K562 (cell line): ENCODE measurements around the gene INTS2. TPM values are rescaled to one million over a fixed set of nuclear protein-coding genes. Genes with fewer than 3 reads are reported as not detected.

ENCODE experiments used
- CTCF ChIP-seq, 3 experiments: IDR thresholded peaks in 2 of 3; conservative IDR thresholded peaks in 1 of 3; 2 replicates each; pipeline ENCODE4 v1.5.1; 2011 to 2012; ENCODE audit warnings: low read length in 3 of 3, mild to moderate bottlenecking in 3 of 3, control low read depth in 2 of 3, improper control_type of control experiment in 1 of 3, inconsistent platforms in 1 of 3, low read depth in 1 of 3, mixed read lengths in 1 of 3, moderate library complexity in 1 of 3; ENCODE audit not compliant: insufficient read depth in 2 of 3
- ELF2 ChIP-seq: fragments of 250-450 bp; sonication (Bioruptor Pico); IDR thresholded peaks from 2 replicates; pipeline ENCODE4 v1.5.0; 2021; ENCODE audit warnings: mild to moderate bottlenecking
- ELF4 ChIP-seq: fragments of 450-650 bp; formaldehyde crosslinking; IDR thresholded peaks from 2 replicates; pipeline ENCODE4 v1.4.0; 2022; ENCODE audit warnings: missing genetic modification characterization
- ETS1 ChIP-seq: conservative IDR thresholded peaks from 2 replicates; pipeline ENCODE4 v1.6.1; 2011; ENCODE audit warnings: low read depth, mild to moderate bottlenecking, low read length; ENCODE audit not compliant: control insufficient read depth
- MAFG ChIP-seq: fragments of 450-650 bp; conservative IDR thresholded peaks from 2 replicates; pipeline ENCODE4 v1.6.1; 2016; ENCODE audit warnings: missing genetic modification characterization, missing compliant biosample characterization
- MBD2 ChIP-seq: sonication (generic); IDR thresholded peaks from 2 replicates; pipeline ENCODE4 v1.6.1; 2016; ENCODE audit warnings: low read depth, borderline replicate concordance
- MEF2D ChIP-seq: conservative IDR thresholded peaks from 2 replicates; pipeline ENCODE4 v1.6.1; 2016; ENCODE audit warnings: low read depth, missing genetic modification characterization, missing compliant biosample characterization
- PHTF2 ChIP-seq: fragments of 250-450 bp; sonication (Bioruptor Pico); IDR thresholded peaks from 2 replicates; pipeline ENCODE4 v1.5.0; 2021; ENCODE audit warnings: mild to moderate bottlenecking
- SRSF1 ChIP-seq: fragments of 200-400 bp; formaldehyde crosslinking; IDR thresholded peaks from 2 replicates; pipeline ENCODE4 v1.6.1; 2017; ENCODE audit warnings: mild to moderate bottlenecking, low read depth, low read length, moderate library complexity
- TEAD2 ChIP-seq: fragments of 450-650 bp; IDR thresholded peaks from 2 replicates; pipeline ENCODE4 v1.6.1; 2016; ENCODE audit warnings: missing genetic modification characterization, control low read depth, missing compliant biosample characterization
- YBX1 ChIP-seq: fragments of 450-650 bp; IDR thresholded peaks from 2 replicates; pipeline ENCODE4 v1.7.1; 2016; ENCODE audit warnings: mild to moderate bottlenecking
- ZNF280B ChIP-seq: fragments of 250-450 bp; sonication (Bioruptor Pico); IDR thresholded peaks from 2 replicates; pipeline ENCODE4 v1.5.1; 2021; ENCODE audit warnings: mild to moderate bottlenecking
- ZNF282 ChIP-seq: sonication (generic); formaldehyde crosslinking; IDR thresholded peaks from 2 replicates; pipeline ENCODE4 v1.8.1; 2023; ENCODE audit warnings: missing genetic modification reagents
- ZNF609 ChIP-seq: sonication (generic); formaldehyde crosslinking; IDR thresholded peaks from 2 replicates; pipeline ENCODE4 v1.8.1; 2023; ENCODE audit warnings: missing genetic modification reagents, mild to moderate bottlenecking, borderline replicate concordance
- polyA plus RNA-seq, 8 experiments: library from polyadenylated mRNA; depleted of rRNA in 4 of 8; stranded (reverse) in 5 of 8; unstranded in 3 of 8; fragments of >200 nt; fragmentation: Nextera tagmentation in 2 of 8; fragmentation: Illumina TruSeq in 1 of 8; extraction: Ambion mirVana in 2 of 8; extraction: Trizol in 1 of 8; gene quantifications; 2 replicates each; pipeline versions ENCODE4 v1.2.1 to v1.2.3, GENCODE V29; 2011 to 2014; ENCODE audit warnings: inconsistent platforms in 1 of 8, missing spikeins in 1 of 8
- total RNA-seq, 7 experiments: library from RNA; depleted of rRNA in 6 of 7; stranded (reverse); fragments of >200 nt in 6 of 7; fragmentation: Illumina TruSeq in 2 of 7; extraction: Trizol in 2 of 7; gene quantifications; 2 replicates each; pipeline versions ENCODE4 v1.2.1 to v1.2.3, GENCODE V29; 2011 to 2021; ENCODE audit warnings: low replicate concordance in 1 of 7
- TF ChIP-seq, protein P1 (sequence below): fragments of 150-350 bp; conservative IDR thresholded peaks from 2 replicates; pipeline ENCODE4 v1.6.1; 2014; ENCODE audit warnings: low read length

INTS2 gene
- total and polyA plus RNA-seq, 9 of the 15 experiments (the other 6 are each of a cell fraction or from before 2014, with no cell fraction given), result 4.8 to 24.7 (median 12.8) TPM

GRCh38 chr17:61862975-61863800 is 64.6 kb downstream of the INTS2 start, which contains the start of gene BRIP1 (continued):
- TF ChIP-seq PHTF2 (CRISPR knock-in tag) (no peak), MEF2D (tag) (no peak), TEAD2 (tag) (no peak), MBD2 (peak; percentile 91), MAFG (tag) (no peak), ZNF282 (CRISPR knock-in tag) (no peak), ZNF280B (CRISPR knock-in tag) (no peak), ZNF609 (no peak), SRSF1 (no peak), YBX1 (no peak), ELF4 (CRISPR knock-in tag) (no peak), ETS1 (no peak), CTCF (IDR thresholded peaks at IDR 0.05 in 2 of 3, conservative IDR thresholded peaks at IDR 0.05 in 1 of 3; ENCODE audit: insufficient read depth in 2 of 3, low read depth in 1 of 3, low read length in 3 of 3) (no peak), ELF2 (no peak)
- TF ChIP-seq, protein P1, sequence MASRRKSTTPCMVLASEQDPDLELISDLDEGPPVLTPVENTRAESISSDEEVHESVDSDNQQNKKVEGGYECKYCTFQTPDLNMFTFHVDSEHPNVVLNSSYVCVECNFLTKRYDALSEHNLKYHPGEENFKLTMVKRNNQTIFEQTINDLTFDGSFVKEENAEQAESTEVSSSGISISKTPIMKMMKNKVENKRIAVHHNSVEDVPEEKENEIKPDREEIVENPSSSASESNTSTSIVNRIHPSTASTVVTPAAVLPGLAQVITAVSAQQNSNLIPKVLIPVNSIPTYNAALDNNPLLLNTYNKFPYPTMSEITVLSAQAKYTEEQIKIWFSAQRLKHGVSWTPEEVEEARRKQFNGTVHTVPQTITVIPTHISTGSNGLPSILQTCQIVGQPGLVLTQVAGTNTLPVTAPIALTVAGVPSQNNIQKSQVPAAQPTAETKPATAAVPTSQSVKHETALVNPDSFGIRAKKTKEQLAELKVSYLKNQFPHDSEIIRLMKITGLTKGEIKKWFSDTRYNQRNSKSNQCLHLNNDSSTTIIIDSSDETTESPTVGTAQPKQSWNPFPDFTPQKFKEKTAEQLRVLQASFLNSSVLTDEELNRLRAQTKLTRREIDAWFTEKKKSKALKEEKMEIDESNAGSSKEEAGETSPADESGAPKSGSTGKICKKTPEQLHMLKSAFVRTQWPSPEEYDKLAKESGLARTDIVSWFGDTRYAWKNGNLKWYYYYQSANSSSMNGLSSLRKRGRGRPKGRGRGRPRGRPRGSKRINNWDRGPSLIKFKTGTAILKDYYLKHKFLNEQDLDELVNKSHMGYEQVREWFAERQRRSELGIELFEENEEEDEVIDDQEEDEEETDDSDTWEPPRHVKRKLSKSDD, result no peak
